PC-3 (cell line): ENCODE measurements around the gene RFK. TPM values are rescaled to one million over a fixed set of nuclear protein-coding genes. Genes with fewer than 3 reads are reported as not detected.

ENCODE experiments used
- ATAC-seq: fragments of 200-7000 bp; cut with Tn5 transposase; 2 replicates; pipeline ENCODE4 v1.9.1; 2020; ENCODE audit warnings: mild to moderate bottlenecking, moderate library complexity
- BruUV-seq: library from RNA; stranded (reverse); fragments of 400-500 nt; replicated peaks from 2 replicates; lab custom pipeline; 2021; lab: Mats Ljungman, UMichigan
- CTCF ChIA-PET: fragments of 300-600 bp; sonication (Branson Sonifier 250); formaldehyde crosslinking; loops from one replicate; lab custom pipeline; 2022; ENCODE audit warnings: antibody characterized with exemption; lab: Charles Lee
- POLR2A ChIA-PET: fragments of 300-600 bp; sonication (Branson Sonifier 250); formaldehyde crosslinking; loops from one replicate; lab custom pipeline; 2022; ENCODE audit warnings: antibody characterized with exemption; ENCODE audit not compliant: unreplicated experiment; lab: Charles Lee
- DNase-seq: peaks from one replicate; pipeline ENCODE4 v3.0.0-alpha.2; 2015
- H2AFZ ChIP-seq: fragments of 300-600 bp; sonication (generic); 2 replicates; pipeline ENCODE4 v1.6.0; 2016; ENCODE audit warnings: antibody characterized with exemption, low read length
- H3F3A ChIP-seq: fragments of 300-600 bp; sonication (generic); one replicate; pipeline ENCODE4 v1.6.0; 2017; ENCODE audit warnings: antibody characterized with exemption, low read length, control low read depth, mild to moderate bottlenecking; ENCODE audit not compliant: unreplicated experiment
- H3K27ac ChIP-seq: fragments of 300-600 bp; sonication (generic); 2 replicates; pipeline ENCODE4 v1.5.1; 2016; ENCODE audit warnings: mild to moderate bottlenecking, low read length
- H3K27me3 ChIP-seq: fragments of 300-600 bp; sonication (generic); 2 replicates; pipeline ENCODE4 v1.6.1; 2016; ENCODE audit warnings: low read length, mixed read lengths
- H3K36me3 ChIP-seq: fragments of 300-600 bp; sonication (generic); 2 replicates; pipeline ENCODE4 v1.6.1; 2016; ENCODE audit warnings: low read depth, mixed run types, low read length, mixed read lengths
- H3K4me1 ChIP-seq: fragments of 300-600 bp; sonication (generic); 2 replicates; pipeline ENCODE4 v1.5.1; 2016; ENCODE audit warnings: low read length; ENCODE audit not compliant: insufficient read depth
- H3K4me2 ChIP-seq: fragments of 300-600 bp; sonication (generic); 2 replicates; pipeline ENCODE4 v1.6.0; 2016; ENCODE audit warnings: low read length
- H3K4me3 ChIP-seq: fragments of 300-600 bp; sonication (generic); 2 replicates; pipeline ENCODE4 v1.5.1; 2016; ENCODE audit warnings: mild to moderate bottlenecking, low read length, mixed read lengths
- H3K79me2 ChIP-seq: fragments of 300-600 bp; sonication (generic); 2 replicates; pipeline ENCODE4 v1.6.1; 2017; ENCODE audit warnings: low read length, mixed read lengths
- H3K9ac ChIP-seq: fragments of 300-600 bp; sonication (generic); 2 replicates; pipeline ENCODE4 v1.6.0; 2016; ENCODE audit warnings: mild to moderate bottlenecking, low read length
- H3K9me2 ChIP-seq: fragments of 300-600 bp; sonication (generic); replicated peaks from 2 replicates; pipeline ENCODE4 v1.6.1; 2016; ENCODE audit warnings: mixed run types, low read length, mixed read lengths
- H3K9me3 ChIP-seq: fragments of 300-600 bp; sonication (generic); 2 replicates; pipeline ENCODE4 v1.6.1; 2016; ENCODE audit warnings: low read length, mixed read lengths
- H4K20me1 ChIP-seq: fragments of 300-600 bp; sonication (generic); 2 replicates; pipeline ENCODE4 v1.6.1; 2016; ENCODE audit warnings: low read length, mixed read lengths
- EZH2 ChIP-seq: fragments of 300-600 bp; sonication (generic); IDR thresholded peaks from one replicate; pipeline ENCODE4 v1.6.1; 2017; ENCODE audit warnings: antibody characterized with exemption, mild to moderate bottlenecking, low read length; ENCODE audit not compliant: unreplicated experiment
- EZH2phosphoT487 ChIP-seq: fragments of 300-600 bp; sonication (generic); IDR thresholded peaks from 2 replicates; pipeline ENCODE4 v1.6.1; 2018; ENCODE audit warnings: mild to moderate bottlenecking, antibody characterized with exemption, low read length, borderline replicate concordance
- intact Hi-C: fragments of 100-400 bp; cut with micrococcal nuclease; formaldehyde crosslinking; loops from 2 replicates; pipeline ENCODE4 v1.9.0; 2023
- total RNA-seq: library from RNA; depleted of rRNA; stranded (reverse); fragments of >200 nt; gene quantifications from 2 replicates; pipeline ENCODE4 v1.2.3, GENCODE V29; 2014
- TF ChIP-seq, protein P1 (sequence below): fragments of 300-600 bp; sonication (generic); conservative IDR thresholded peaks from 2 replicates; pipeline ENCODE4 v1.5.1; 2017; ENCODE audit warnings: antibody characterized with exemption, low read depth, mild to moderate bottlenecking, low read length

Gene RFK
- total RNA-seq, 1 experiment from 2014 or later: 8.1 TPM

DNA sequence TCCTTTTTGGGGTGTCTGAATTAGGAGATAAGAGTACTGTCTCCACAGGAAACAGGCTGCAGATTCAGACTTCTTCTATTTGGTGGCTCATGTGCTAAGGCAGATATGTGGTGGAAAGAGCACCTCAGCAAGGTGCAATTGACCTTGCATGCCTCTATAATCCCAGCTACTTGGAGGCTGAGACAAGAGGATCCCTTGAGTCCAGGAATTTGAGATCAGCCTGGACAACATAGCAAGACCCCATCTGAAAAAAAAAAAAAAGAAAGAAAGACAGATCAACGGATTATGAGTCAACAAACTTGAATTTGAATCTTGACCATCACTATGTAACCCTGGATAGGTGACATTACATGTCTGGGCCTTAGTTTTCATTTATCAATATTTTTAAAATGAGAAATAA, 44.4 kb downstream of the RFK start:
- Histone ChIP-seq H3K4me2 (no peak overlapping the region), H3K79me2 (no peaks in the 10 kb centered on the region), H3K4me1 (no peaks in the 10 kb centered on the region), H3K4me3 (no peak overlapping the region), H3K9me2 (no peaks in the 10 kb centered on the region), H3K9me3 (no peaks in the 10 kb centered on the region), H3K27me3 (no peaks in the 10 kb centered on the region), H4K20me1 (no peaks in the 10 kb centered on the region), H2AFZ (no peak overlapping the region), H3K9ac (no peak overlapping the region), H3F3A (no peaks in the 10 kb centered on the region), H3K36me3 (no peaks in the 10 kb centered on the region), H3K27ac (no peak overlapping the region)
- TF ChIP-seq, protein P1, sequence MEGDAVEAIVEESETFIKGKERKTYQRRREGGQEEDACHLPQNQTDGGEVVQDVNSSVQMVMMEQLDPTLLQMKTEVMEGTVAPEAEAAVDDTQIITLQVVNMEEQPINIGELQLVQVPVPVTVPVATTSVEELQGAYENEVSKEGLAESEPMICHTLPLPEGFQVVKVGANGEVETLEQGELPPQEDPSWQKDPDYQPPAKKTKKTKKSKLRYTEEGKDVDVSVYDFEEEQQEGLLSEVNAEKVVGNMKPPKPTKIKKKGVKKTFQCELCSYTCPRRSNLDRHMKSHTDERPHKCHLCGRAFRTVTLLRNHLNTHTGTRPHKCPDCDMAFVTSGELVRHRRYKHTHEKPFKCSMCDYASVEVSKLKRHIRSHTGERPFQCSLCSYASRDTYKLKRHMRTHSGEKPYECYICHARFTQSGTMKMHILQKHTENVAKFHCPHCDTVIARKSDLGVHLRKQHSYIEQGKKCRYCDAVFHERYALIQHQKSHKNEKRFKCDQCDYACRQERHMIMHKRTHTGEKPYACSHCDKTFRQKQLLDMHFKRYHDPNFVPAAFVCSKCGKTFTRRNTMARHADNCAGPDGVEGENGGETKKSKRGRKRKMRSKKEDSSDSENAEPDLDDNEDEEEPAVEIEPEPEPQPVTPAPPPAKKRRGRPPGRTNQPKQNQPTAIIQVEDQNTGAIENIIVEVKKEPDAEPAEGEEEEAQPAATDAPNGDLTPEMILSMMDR: no peak
- TF ChIP-seq EZH2: no peak
- TF ChIP-seq EZH2phosphoT487: no peak
- no peak for ATAC-seq
- intact Hi-C loops: no loop called here
- POLR2A ChIA-PET: no interaction called here
- CTCF ChIA-PET: no interaction called here
- DNase-seq: no peak
- BruUV-seq: no TSS peak

- no peak for DNase-seq
- Histone ChIP-seq H3K27me3 (no peaks in the 10 kb centered on the region), H3K9me3 (no peaks in the 10 kb centered on the region), H3K79me2 (no peaks in the 10 kb centered on the region), H3K4me3 (no peak overlapping the region), H3K36me3 (no peaks in the 10 kb centered on the region), H3K9ac (no peak overlapping the region), H4K20me1 (no peaks in the 10 kb centered on the region), H2AFZ (no peak overlapping the region), H3K4me2 (no peak overlapping the region), H3K9me2 (no peaks in the 10 kb centered on the region), H3K4me1 (no peaks in the 10 kb centered on the region), H3K27ac (no peak overlapping the region), H3F3A (no peaks in the 10 kb centered on the region)
- ATAC-seq: no peak
- BruUV-seq: no TSS peak
- intact Hi-C loops: no loop called here
- TF ChIP-seq EZH2 (no peak), EZH2phosphoT487 (no peak)
- TF ChIP-seq, protein P1: no peak
- POLR2A ChIA-PET: no interaction called here
- CTCF ChIA-PET: no interaction called here
Observed at GRCh38 chr9:76342858-76343257, 51.4 kb downstream of the RFK start.

- CTCF ChIA-PET: no interaction called here
- DNase-seq: no peak
- POLR2A ChIA-PET: no interaction called here
Observed at GRCh38 chr9:76342201-76342600, 52.0 kb downstream of the RFK start.

More at GRCh38 chr9:76342201-76342600, 52.0 kb downstream of the RFK start:
- TF ChIP-seq EZH2phosphoT487: no peak
- TF ChIP-seq EZH2: no peak
- TF ChIP-seq, protein P1: no peak
- H3K36me3 ChIP-seq: no peaks in the 10 kb centered on the region
- no TSS peak for BruUV-seq
- H3K27me3 ChIP-seq: no peaks in the 10 kb centered on the region
- H3K9me3 ChIP-seq: no peaks in the 10 kb centered on the region
- no peaks in the 10 kb centered on the region for H3K4me1 ChIP-seq
- intact Hi-C loops: no loop called here
- H3K4me3 ChIP-seq: no peak overlapping the region
- H3K9ac ChIP-seq: no peak overlapping the region
- no peaks in the 10 kb centered on the region for H4K20me1 ChIP-seq
- no peak for ATAC-seq
- no peak overlapping the region for H3K4me2 ChIP-seq
- no peaks in the 10 kb centered on the region for H3F3A ChIP-seq
- H2AFZ ChIP-seq: no peak overlapping the region
- H3K79me2 ChIP-seq: no peaks in the 10 kb centered on the region
- H3K27ac ChIP-seq: no peak overlapping the region
- no peaks in the 10 kb centered on the region for H3K9me2 ChIP-seq
